Skin epidermis (tissue), 12 donors: ENCODE data around the gene CPVL.

Experiments used
- H3K27ac ChIP-seq, 21 experiments: fragments of 200-600 bp; sonication (generic) in 11 of 21; one replicate each; pipeline ENCODE4 v1.5.0; 2020; ENCODE audit warnings: mild to moderate bottlenecking in 3 of 21, inconsistent platforms in 2 of 21, moderate library complexity in 2 of 21
- H3K4me3 ChIP-seq, 7 experiments: fragments of 200-600 bp; sonication (generic) in 2 of 7; one replicate each; pipeline ENCODE4 v1.5.0; 2020; ENCODE audit warnings: inconsistent platforms in 2 of 7, mild to moderate bottlenecking in 2 of 7, moderate library complexity in 1 of 7

CPVL gene

GRCh38 chr7:29160080-29160479 is 13.7 kb upstream of the CPVL start:
- H3K4me3 ChIP-seq: no peak overlapping the region
- no peak overlapping the region for H3K27ac ChIP-seq

- H3K27ac ChIP-seq: no peak overlapping the region
- H3K4me3 ChIP-seq: no peak overlapping the region
Observed at GRCh38 chr7:29158795-29159423, 12.6 kb upstream of the CPVL start.

GRCh38 chr7:29156907-29157452 is 10.6 kb upstream of the CPVL start:
- H3K4me3 ChIP-seq: no peak overlapping the region
- no peak overlapping the region for H3K27ac ChIP-seq

- H3K27ac ChIP-seq: no peak overlapping the region
- no peak overlapping the region for H3K4me3 ChIP-seq
Observed at GRCh38 chr7:29154076-29154475, 7.7 kb upstream of the CPVL start.

- Histone ChIP-seq H3K4me3 (no peak overlapping the region), H3K27ac (no peak overlapping the region)
Observed at GRCh38 chr7:29150856-29151255, 4.5 kb upstream of the CPVL start.

GRCh38 chr7:29149036-29149435 is 2.7 kb upstream of the CPVL start:
- Histone ChIP-seq H3K4me3 (no peak overlapping the region), H3K27ac (no peak overlapping the region)

GRCh38 chr7:29147821-29148220 is 1.5 kb upstream of the CPVL start:
- Histone ChIP-seq H3K4me3 (no peak overlapping the region), H3K27ac (no peak overlapping the region)

- Histone ChIP-seq H3K27ac (peak overlapping the region in 8 of 21 experiments; percentile 1 to 81 (median 30)), H3K4me3 (peak overlapping the region in 5 of 7 experiments; percentile 5 to 35 (median 32))
Observed at GRCh38 chr7:29146888-29147609, 712 bp upstream of the CPVL start.

GRCh38 chr7:29145553-29146056 is 732 bp downstream of the CPVL start:
- peak overlapping the region; percentile 5 to 35 (median 25) for H3K4me3 ChIP-seq
- H3K27ac ChIP-seq: peak overlapping the region in 12 of 21 experiments; percentile 14 to 81 (median 57)

- no peak overlapping the region for H3K4me3 ChIP-seq
- H3K27ac ChIP-seq: no peak overlapping the region
Observed at GRCh38 chr7:29143751-29144150, 2.6 kb downstream of the CPVL start.

- H3K4me3 ChIP-seq: no peak overlapping the region
- H3K27ac ChIP-seq: peak overlapping the region in 1 of 21 experiments; percentile 14
Observed at GRCh38 chr7:29142021-29142727, 4.2 kb downstream of the CPVL start.

- no peak overlapping the region for H3K4me3 ChIP-seq
- H3K27ac ChIP-seq: no peak overlapping the region
Observed at GRCh38 chr7:29140873-29141468, 5.4 kb downstream of the CPVL start.

GRCh38 chr7:29139796-29140195 is 6.5 kb downstream of the CPVL start:
- no peak overlapping the region for H3K27ac ChIP-seq
- H3K4me3 ChIP-seq: no peak overlapping the region

- no peak overlapping the region for H3K4me3 ChIP-seq
- no peak overlapping the region for H3K27ac ChIP-seq
Observed at GRCh38 chr7:29139191-29139590, 7.1 kb downstream of the CPVL start.

- Histone ChIP-seq H3K4me3 (no peak overlapping the region), H3K27ac (no peak overlapping the region)
Observed at GRCh38 chr7:29138588-29138987, 7.7 kb downstream of the CPVL start.

- H3K27ac ChIP-seq: peak overlapping the region in 2 of 21 experiments; percentile 21 to 49
- H3K4me3 ChIP-seq: no peak overlapping the region
Observed at GRCh38 chr7:29135846-29136245, 10.5 kb downstream of the CPVL start.

GRCh38 chr7:29132980-29133379 is 13.4 kb downstream of the CPVL start:
- Histone ChIP-seq H3K27ac (no peak overlapping the region), H3K4me3 (no peak overlapping the region)

- no peak overlapping the region for H3K4me3 ChIP-seq
- no peak overlapping the region for H3K27ac ChIP-seq
Observed at GRCh38 chr7:29131678-29132077, 14.7 kb downstream of the CPVL start.

GRCh38 chr7:29130096-29130495 is 16.2 kb downstream of the CPVL start:
- no peak overlapping the region for H3K4me3 ChIP-seq
- no peak overlapping the region for H3K27ac ChIP-seq

- Histone ChIP-seq H3K4me3 (no peak overlapping the region), H3K27ac (no peak overlapping the region)
Observed at GRCh38 chr7:29127527-29127926, 18.8 kb downstream of the CPVL start.
